Panc1 (cell line): ENCODE measurements around the gene SIRT1.

Experiments
- CTCF ChIP-seq: fragments of 450-650 bp; IDR thresholded peaks from 2 replicates; pipeline ENCODE4 v1.5.1; 2017; ENCODE audit warnings: mild to moderate bottlenecking
- POLR2AphosphoS5 ChIP-seq: IDR thresholded peaks from 2 replicates; pipeline ENCODE4 v1.6.1; 2012; ENCODE audit warnings: mild to moderate bottlenecking, low read depth, low read length, moderate library complexity
- REST ChIP-seq, 2 experiments: IDR thresholded peaks; 2 replicates each; pipeline ENCODE4 v1.6.1; 2011 to 2012; ENCODE audit warnings: low read depth in 2 of 2, control low read depth in 1 of 2, low read length in 1 of 2, mild to moderate bottlenecking in 1 of 2, moderate library complexity in 1 of 2; ENCODE audit not compliant: insufficient read depth in 1 of 2
- TCF7L2 ChIP-seq: IDR thresholded peaks from 2 replicates; pipeline ENCODE4 v1.6.1; 2011; ENCODE audit warnings: mild to moderate bottlenecking, low read depth, low read length, inconsistent platforms

GRCh38 chr10:67943917-67944316, 59.5 kb downstream of the SIRT1 start:
- TF ChIP-seq CTCF (no peak), POLR2AphosphoS5 (no peak), REST (IDR thresholded peaks at IDR 0.05; ENCODE audit: insufficient read depth in 1 of 2, low read depth in 2 of 2, low read length in 1 of 2) (no peak), TCF7L2 (no peak)
